Suprapubic skin (tissue), 3 donors: ENCODE measurements around the gene GPBP1.

Experiments used
- POLR2A ChIP-seq, 2 donors: fragments of 450-650 bp; IDR thresholded peaks; one replicate each; pipeline ENCODE4 v1.6.1; 2017; ENCODE audit warnings: antibody characterized with exemption in 2 of 2, mild to moderate bottlenecking in 2 of 2, moderate library complexity in 2 of 2
- TF ChIP-seq, protein P1 (sequence below), 2 donors: fragments of 200-600 bp in 1 of 2; fragments of 450-650 bp in 1 of 2; sonication (generic) in 1 of 2; IDR thresholded peaks; one replicate each; pipeline ENCODE4 v1.5.1; 2016 to 2019; ENCODE audit warnings: antibody characterized with exemption in 2 of 2, mild to moderate bottlenecking in 1 of 2, moderate library complexity in 1 of 2

DNA sequence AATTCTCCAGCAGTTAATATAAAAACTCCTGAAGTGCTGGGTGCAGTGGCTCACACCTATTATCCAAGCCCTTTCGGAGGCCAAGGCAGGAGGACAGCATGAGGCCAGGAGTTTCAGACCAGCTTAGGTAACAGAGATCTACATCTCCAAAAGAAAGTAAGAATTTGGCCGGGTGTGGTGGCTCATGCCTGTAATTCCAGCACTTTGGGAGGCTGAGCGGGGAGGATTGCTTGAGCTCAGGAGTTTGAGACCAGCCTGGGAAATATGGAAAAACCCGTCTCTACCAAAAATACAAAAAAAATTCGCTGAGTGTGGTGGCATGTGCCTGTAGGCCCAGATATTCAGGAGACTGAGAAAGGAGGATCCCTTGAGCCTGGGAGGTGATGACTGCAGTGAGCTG lies 6.7 kb upstream of the GPBP1 start:
- TF ChIP-seq, protein P1, sequence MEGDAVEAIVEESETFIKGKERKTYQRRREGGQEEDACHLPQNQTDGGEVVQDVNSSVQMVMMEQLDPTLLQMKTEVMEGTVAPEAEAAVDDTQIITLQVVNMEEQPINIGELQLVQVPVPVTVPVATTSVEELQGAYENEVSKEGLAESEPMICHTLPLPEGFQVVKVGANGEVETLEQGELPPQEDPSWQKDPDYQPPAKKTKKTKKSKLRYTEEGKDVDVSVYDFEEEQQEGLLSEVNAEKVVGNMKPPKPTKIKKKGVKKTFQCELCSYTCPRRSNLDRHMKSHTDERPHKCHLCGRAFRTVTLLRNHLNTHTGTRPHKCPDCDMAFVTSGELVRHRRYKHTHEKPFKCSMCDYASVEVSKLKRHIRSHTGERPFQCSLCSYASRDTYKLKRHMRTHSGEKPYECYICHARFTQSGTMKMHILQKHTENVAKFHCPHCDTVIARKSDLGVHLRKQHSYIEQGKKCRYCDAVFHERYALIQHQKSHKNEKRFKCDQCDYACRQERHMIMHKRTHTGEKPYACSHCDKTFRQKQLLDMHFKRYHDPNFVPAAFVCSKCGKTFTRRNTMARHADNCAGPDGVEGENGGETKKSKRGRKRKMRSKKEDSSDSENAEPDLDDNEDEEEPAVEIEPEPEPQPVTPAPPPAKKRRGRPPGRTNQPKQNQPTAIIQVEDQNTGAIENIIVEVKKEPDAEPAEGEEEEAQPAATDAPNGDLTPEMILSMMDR (IDR thresholded peaks at IDR 0.05) = no peak
- no peak for TF ChIP-seq POLR2A (IDR thresholded peaks at IDR 0.05)
